Measurements from ENCODE around the gene COA3.

DNA sequence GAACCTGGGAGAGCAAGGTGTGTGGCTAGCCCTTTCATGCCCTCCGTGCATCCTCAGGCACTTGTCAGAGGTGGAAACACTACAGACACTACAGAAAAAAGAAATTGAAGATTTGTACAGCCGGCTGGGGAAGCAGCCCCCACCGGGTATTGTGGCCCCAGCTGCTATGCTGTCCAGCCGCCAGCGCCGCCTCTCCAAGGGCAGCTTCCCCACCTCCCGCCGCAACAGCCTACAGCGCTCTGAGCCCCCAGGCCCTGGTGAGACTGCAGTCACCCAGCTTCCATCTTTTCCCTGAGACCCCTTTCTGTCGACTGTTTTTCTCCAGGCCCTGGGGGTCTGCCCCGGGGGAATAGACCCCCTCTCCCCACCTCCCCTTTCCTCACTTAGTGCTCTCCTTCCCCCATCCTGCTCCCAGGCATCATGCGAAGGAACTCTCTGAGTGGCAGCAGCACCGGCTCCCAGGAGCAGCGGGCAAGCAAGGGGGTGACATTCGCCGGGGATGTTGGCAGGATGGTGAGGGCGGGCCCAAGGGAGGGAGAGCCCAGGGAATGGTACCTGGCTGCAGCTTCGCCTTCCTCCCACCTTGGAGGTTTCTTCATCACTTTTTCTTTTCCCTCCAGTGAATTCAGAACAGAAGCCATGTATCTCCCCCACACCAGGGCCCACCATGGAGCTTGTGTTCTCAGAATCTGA, 2.3 kb downstream of the COA3 start:
- TF ChIP-seq POLR2AphosphoS5 (IDR thresholded peaks at IDR 0.05; ENCODE audit: low read depth, low read length) = no peak
- TF ChIP-seq, protein P1, sequence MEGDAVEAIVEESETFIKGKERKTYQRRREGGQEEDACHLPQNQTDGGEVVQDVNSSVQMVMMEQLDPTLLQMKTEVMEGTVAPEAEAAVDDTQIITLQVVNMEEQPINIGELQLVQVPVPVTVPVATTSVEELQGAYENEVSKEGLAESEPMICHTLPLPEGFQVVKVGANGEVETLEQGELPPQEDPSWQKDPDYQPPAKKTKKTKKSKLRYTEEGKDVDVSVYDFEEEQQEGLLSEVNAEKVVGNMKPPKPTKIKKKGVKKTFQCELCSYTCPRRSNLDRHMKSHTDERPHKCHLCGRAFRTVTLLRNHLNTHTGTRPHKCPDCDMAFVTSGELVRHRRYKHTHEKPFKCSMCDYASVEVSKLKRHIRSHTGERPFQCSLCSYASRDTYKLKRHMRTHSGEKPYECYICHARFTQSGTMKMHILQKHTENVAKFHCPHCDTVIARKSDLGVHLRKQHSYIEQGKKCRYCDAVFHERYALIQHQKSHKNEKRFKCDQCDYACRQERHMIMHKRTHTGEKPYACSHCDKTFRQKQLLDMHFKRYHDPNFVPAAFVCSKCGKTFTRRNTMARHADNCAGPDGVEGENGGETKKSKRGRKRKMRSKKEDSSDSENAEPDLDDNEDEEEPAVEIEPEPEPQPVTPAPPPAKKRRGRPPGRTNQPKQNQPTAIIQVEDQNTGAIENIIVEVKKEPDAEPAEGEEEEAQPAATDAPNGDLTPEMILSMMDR (IDR thresholded peaks at IDR 0.05) = no peak

Measured in Panc1 (cell line).